Left ventricle myocardium inferior (tissue), 1 donor: ENCODE data around the gene PLA2G2E. TPM values are rescaled to one million over a fixed set of nuclear protein-coding genes. Genes with fewer than 3 reads are reported as not detected.

Experiments used
- DNase-seq: peaks from one replicate; pipeline ENCODE4 v3.0.0-alpha.2; 2020
- H3K27ac ChIP-seq: fragments of 200-600 bp; replicated peaks from 2 replicates; pipeline ENCODE4 v1.8.0; 2021
- H3K27me3 ChIP-seq: fragments of 200-600 bp; 2 replicates; pipeline ENCODE4 v1.8.0; 2021; ENCODE audit warnings: low read depth
- H3K36me3 ChIP-seq: fragments of 200-600 bp; 2 replicates; pipeline ENCODE4 v1.8.0; 2021
- H3K4me1 ChIP-seq: fragments of 200-600 bp; 2 replicates; pipeline ENCODE4 v1.8.0; 2021
- H3K4me3 ChIP-seq: fragments of 200-600 bp; 2 replicates; pipeline ENCODE4 v1.8.0; 2021; ENCODE audit warnings: mild to moderate bottlenecking, moderate library complexity
- H3K9me3 ChIP-seq: fragments of 200-600 bp; replicated peaks from 2 replicates; pipeline ENCODE4 v1.8.0; 2021
- intact Hi-C: fragments of 100-400 bp; cut with micrococcal nuclease; formaldehyde crosslinking; loops from one replicate; pipeline ENCODE4 v1.11.0; 2022
- total RNA-seq: library from RNA; stranded (reverse); fragmentation: NEBNext Ultra II Directional; extraction: Animal tissue kit (Norgen Biotek cat#: 25700); gene quantifications from one replicate; pipeline ENCODE4 v1.2.1, GENCODE V29; 2021
- TF ChIP-seq, protein P1 (sequence below): fragments of 200-600 bp; IDR thresholded peaks from 2 replicates; pipeline ENCODE4 v1.8.0; 2021; ENCODE audit warnings: antibody characterized with exemption, mild to moderate bottlenecking, borderline replicate concordance
- donor health status: DM: no; HTN: yes; CAD: no; lungs with severe emphysema.

The PLA2G2E gene
- total RNA-seq, 1 donor from 2014 or later, result not detected

DNA sequence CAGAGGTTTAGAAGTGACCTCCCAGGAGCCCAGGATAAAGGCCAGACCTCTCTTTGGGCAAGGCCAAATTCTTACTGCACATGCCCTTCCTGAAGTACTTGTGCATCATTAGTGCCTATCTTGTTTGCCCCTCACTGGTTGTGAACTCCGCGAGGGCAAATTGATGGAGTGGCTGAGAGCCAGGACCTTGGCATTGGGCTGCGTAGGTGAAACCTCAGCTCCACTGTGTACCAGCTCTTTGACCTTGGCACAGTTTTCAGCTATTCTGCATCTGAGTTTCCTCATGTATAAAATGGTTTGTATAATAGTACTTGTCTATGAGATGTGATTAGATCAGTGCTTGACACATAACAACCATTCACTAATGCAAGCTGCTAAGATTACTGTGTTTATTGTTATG is 29.7 kb downstream of the PLA2G2E start:
- Histone ChIP-seq H3K27me3 (no peaks in the 10 kb centered on the region), H3K36me3 (peaks cover 74% of the 10 kb centered on the region), H3K4me3 (no peak overlapping the region), H3K9me3 (no peaks in the 10 kb centered on the region), H3K4me1 (no peaks in the 10 kb centered on the region), H3K27ac (no peak overlapping the region)
- intact Hi-C loops, result no loop called here
- no peak for DNase-seq
- TF ChIP-seq, protein P1, sequence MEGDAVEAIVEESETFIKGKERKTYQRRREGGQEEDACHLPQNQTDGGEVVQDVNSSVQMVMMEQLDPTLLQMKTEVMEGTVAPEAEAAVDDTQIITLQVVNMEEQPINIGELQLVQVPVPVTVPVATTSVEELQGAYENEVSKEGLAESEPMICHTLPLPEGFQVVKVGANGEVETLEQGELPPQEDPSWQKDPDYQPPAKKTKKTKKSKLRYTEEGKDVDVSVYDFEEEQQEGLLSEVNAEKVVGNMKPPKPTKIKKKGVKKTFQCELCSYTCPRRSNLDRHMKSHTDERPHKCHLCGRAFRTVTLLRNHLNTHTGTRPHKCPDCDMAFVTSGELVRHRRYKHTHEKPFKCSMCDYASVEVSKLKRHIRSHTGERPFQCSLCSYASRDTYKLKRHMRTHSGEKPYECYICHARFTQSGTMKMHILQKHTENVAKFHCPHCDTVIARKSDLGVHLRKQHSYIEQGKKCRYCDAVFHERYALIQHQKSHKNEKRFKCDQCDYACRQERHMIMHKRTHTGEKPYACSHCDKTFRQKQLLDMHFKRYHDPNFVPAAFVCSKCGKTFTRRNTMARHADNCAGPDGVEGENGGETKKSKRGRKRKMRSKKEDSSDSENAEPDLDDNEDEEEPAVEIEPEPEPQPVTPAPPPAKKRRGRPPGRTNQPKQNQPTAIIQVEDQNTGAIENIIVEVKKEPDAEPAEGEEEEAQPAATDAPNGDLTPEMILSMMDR, result no peak

DNA sequence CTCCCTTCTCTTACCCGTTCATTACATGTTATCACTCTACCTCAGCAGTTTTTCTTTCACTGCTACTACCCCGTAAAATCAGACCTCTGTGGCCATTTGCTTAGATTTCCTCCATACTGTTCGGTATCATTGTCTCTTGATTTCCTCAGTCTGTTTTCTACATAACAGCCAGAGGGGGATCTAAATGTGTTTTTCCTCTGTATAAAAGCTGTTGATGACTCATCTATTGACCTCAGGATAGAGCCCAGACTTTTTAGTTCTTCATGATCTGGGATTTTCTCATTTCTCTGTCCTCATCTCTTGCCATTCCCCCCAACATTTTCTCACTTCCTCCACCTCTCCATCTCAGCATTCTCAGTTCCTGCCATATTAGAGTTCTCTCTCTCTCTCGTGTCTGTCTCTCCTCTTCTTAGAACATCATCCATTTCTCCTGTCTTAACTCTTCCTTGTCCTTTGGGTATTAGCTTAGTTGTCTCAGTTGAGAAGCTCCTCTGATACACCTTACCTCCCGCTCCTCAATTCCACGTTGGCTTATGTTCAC is 30.7 kb downstream of the PLA2G2E start:
- Histone ChIP-seq H3K36me3 (peaks cover 69% of the 10 kb centered on the region), H3K27me3 (no peaks in the 10 kb centered on the region), H3K4me3 (no peak overlapping the region), H3K27ac (no peak overlapping the region), H3K4me1 (peaks cover 3% of the 10 kb centered on the region), H3K9me3 (no peaks in the 10 kb centered on the region)
- intact Hi-C loops, result no loop called here
- TF ChIP-seq, protein P1, result no peak
- no peak for DNase-seq

GRCh38 chr1:19892129-19892528 is 31.3 kb downstream of the PLA2G2E start:
- TF ChIP-seq, protein P1, result no peak
- no peaks in the 10 kb centered on the region for H3K9me3 ChIP-seq
- DNase-seq, result no peak
- peaks cover 64% of the 10 kb centered on the region for H3K36me3 ChIP-seq
- peaks cover 3% of the 10 kb centered on the region for H3K4me1 ChIP-seq
- H3K27ac ChIP-seq, result no peak overlapping the region
- H3K27me3 ChIP-seq, result no peaks in the 10 kb centered on the region
- intact Hi-C loops, result no loop called here
- H3K4me3 ChIP-seq, result no peak overlapping the region

DNA sequence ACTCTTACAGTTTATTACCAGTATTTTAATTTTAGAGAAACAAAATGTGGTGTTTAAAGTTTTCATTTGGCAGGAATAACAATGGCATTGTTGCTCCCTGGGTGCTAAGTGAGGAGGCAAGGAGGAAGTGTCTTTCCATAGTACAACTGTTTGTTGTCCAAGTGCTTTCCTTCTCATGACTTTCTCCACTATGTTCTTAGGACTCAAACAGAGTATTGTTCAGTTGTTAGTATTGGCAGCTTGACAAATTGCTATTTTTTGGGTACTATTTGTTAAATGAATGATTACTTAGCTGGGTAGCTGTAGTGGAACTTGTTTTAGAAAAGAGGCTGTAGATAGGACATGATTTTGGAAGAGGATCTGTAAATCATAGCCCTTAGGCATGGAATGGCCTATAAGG is 33.8 kb downstream of the PLA2G2E start:
- H3K4me1 ChIP-seq, result peaks cover 12% of the 10 kb centered on the region
- no peak for DNase-seq
- intact Hi-C loops, result no loop called here
- no peak overlapping the region for H3K27ac ChIP-seq
- H3K36me3 ChIP-seq, result peaks cover 41% of the 10 kb centered on the region
- TF ChIP-seq, protein P1, result no peak
- H3K4me3 ChIP-seq, result no peak overlapping the region
- H3K9me3 ChIP-seq, result no peaks in the 10 kb centered on the region
- H3K27me3 ChIP-seq, result no peaks in the 10 kb centered on the region

DNA sequence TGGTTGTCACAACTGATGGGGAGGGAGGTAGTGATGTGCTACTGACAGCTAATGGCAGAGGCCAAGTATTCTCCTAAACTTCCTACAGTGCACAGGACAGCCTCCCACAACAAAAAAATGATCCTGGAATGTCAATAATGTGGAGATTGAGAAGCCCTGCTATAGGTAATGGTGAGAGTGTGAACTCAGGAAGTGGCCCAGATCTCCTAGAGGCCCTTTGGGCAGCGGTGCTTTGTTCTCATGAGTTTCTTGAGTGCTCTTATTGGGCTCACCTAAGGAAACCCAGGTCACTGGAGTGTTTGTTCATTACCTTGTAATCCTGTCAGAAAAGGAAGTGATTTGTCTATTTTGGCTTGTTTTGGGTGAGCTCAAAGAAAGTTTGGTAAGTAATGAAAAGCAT is 35.3 kb downstream of the PLA2G2E start:
- Histone ChIP-seq H3K27ac (no peak overlapping the region), H3K36me3 (peaks cover 28% of the 10 kb centered on the region), H3K27me3 (no peaks in the 10 kb centered on the region), H3K4me1 (peaks cover 28% of the 10 kb centered on the region), H3K4me3 (no peak overlapping the region), H3K9me3 (no peaks in the 10 kb centered on the region)
- intact Hi-C loops, result no loop called here
- DNase-seq, result no peak
- TF ChIP-seq, protein P1, result no peak

GRCh38 chr1:19885821-19886220 is 37.6 kb downstream of the PLA2G2E start:
- intact Hi-C loops, result no loop called here
- Histone ChIP-seq H3K4me3 (no peak overlapping the region), H3K36me3 (peaks cover 6% of the 10 kb centered on the region), H3K9me3 (no peaks in the 10 kb centered on the region), H3K4me1 (peaks cover 40% of the 10 kb centered on the region), H3K27ac (no peak overlapping the region), H3K27me3 (no peaks in the 10 kb centered on the region)
- no peak for DNase-seq
- TF ChIP-seq, protein P1, result no peak
